HG03159 (cell line): ENCODE measurements around the gene DENND1C.

Source experiments
- ATAC-seq: cut with Tn5 transposase; IDR thresholded peaks from one replicate; pipeline ENCODE4 v1.9.1; 2021; ENCODE audit warnings: mild to moderate bottlenecking, moderate library complexity; ENCODE audit not compliant: unreplicated experiment

DENND1C gene

DNA sequence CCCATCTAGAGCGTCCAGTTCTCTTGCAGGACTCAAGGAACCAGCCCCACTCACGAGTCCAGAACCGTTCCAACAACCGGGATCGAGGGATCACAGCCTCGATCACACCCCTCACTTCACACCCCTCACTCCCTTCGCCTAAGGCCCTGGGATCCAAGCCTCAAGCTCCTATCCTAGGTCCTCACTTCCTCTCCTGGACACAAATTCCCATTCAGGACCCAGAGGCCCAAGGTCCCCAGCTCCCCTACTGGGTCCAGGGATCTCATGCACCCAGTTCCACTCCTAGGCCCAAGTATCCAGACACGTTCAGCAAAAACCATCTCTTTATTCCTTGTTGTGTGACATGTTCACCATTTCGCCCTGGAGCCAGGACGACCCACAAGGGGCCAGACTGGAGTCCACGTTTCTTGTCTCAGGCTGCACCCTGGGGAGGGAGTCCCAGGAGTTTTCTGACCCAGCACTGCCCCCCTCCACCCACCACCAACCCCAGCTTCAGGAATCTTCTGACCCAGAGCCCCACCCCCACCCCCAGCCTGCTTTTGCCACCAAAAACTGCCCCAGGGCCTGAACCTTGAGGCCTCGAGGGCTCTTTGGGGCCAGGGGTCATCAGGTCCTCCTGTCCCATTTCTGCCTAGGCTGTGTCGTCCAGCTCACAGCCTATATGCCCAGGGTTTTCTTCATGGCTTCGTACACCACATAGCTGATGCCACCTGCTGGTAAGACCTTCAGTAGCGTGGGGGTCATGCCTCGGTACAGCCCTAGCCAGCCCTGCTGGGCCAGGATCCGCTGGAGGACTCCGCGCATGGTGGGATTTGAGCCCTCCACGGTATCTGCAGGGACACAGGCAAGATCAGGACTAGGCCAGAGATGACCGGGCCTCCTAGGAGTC lies 55.6 kb downstream of the DENND1C start:
- ATAC-seq: no peak

DNA sequence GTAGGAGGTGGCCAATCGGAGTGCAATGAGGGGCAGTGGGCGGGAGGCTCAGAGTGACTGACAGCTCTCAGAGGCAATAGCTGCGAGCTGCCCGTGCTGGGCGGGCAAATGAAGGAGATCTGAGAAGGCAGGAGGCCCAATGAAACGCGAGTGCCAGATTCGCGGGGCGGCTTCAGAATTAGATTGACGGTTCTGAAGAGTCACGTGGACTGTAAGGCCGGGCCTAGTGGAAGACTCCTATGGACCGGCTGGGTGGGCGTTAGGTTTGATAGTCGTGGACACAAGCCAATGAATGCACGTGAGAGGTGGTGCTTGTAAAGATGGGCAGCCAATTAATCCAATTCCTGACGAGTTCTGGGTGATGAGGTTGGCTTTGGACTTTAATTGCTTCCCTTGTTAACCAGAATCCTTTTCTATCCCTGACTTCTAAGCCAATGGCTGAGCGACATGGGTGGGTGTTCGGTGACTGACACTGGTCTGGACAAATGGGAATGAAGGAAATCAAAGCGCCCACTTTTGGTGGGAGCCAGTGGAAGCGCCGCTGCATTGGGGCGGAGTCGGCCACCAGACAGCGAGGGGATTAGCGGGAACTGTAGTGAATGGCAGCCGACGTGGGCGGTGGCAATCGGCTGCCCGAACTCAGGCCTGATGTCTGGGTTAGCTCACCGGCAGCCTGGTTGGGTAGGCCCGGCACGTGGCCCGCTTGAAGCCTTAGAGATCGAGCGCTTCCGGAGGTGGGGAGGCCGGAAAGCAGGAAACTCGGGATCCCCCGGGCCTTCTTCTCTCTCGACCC lies 56.5 kb downstream of the DENND1C start:
- ATAC-seq: peak; percentile 89

GRCh38 chr19:6424195-6424938 lies 57.2 kb downstream of the DENND1C start, which contains the start of gene KHSRP:
TSS of gene KHSRP (minus strand) at chr19:6424811. CDS start at chr19:6424701, 110 bp downstream.
- ATAC-seq: no peak

GRCh38 chr19:6423499-6424194 lies 57.9 kb downstream of the DENND1C start:
- no peak for ATAC-seq

- no peak for ATAC-seq
These were observed 60.2 kb downstream of the DENND1C start for GRCh38 chr19:6421075-6422014.

GRCh38 chr19:6418562-6418932 lies 63.0 kb downstream of the DENND1C start:
- ATAC-seq: no peak

GRCh38 chr19:6417713-6418561 lies 63.6 kb downstream of the DENND1C start:
- no peak for ATAC-seq
